Thymus (tissue), 11 donors: ENCODE data around the gene RPL36. TPM values are rescaled to one million over a fixed set of nuclear protein-coding genes. Genes with fewer than 3 reads are reported as not detected.

Experiments
- DNase-seq, 9 donors: peaks; one replicate each; pipeline ENCODE4 v3.0.0-alpha.2; 2013; ENCODE audit warnings: low spot score in 9 of 9, low read depth in 6 of 9, missing footprints in 1 of 9
- H3K27ac ChIP-seq, 2 donors: one replicate each; pipeline ENCODE4 v1.5.1; 2013; ENCODE audit warnings: control low read depth in 1 of 2, low read depth in 1 of 2, low read length in 1 of 2, mild to moderate bottlenecking in 1 of 2, moderate library complexity in 1 of 2
- H3K27me3 ChIP-seq, 2 donors: one replicate each; pipeline ENCODE4 v1.5.1; 2013; ENCODE audit warnings: low read length in 1 of 2; ENCODE audit not compliant: control insufficient read depth in 2 of 2, insufficient read depth in 1 of 2
- H3K36me3 ChIP-seq, 2 donors: one replicate each; pipeline ENCODE4 v1.5.1; 2013; ENCODE audit warnings: low read length in 1 of 2, mild to moderate bottlenecking in 1 of 2, moderate library complexity in 1 of 2; ENCODE audit not compliant: control insufficient read depth in 2 of 2, insufficient read depth in 2 of 2
- H3K4me1 ChIP-seq, 2 donors: one replicate each; pipeline ENCODE4 v1.5.1; 2013; ENCODE audit warnings: low read length in 2 of 2; ENCODE audit not compliant: control insufficient read depth in 2 of 2, insufficient read depth in 2 of 2
- H3K4me3 ChIP-seq, 2 donors: one replicate each; pipeline ENCODE4 v1.5.1; 2013; ENCODE audit warnings: low read length in 2 of 2, control low read depth in 1 of 2, mild to moderate bottlenecking in 1 of 2
- H3K9me3 ChIP-seq, 2 donors: one replicate each; pipeline ENCODE4 v1.5.1; 2013; ENCODE audit warnings: low read length in 1 of 2, mild to moderate bottlenecking in 1 of 2; ENCODE audit not compliant: control insufficient read depth in 2 of 2, insufficient read depth in 1 of 2
- WGBS: extraction: QIAGEN DNeasy Blood & Tissue Kit; methylation state at CpG from one replicate; pipeline ENCODE4 v1.1.7; 2013; 5-methylcytosine and 5-hydroxymethylcytosine counted together
- polyA plus RNA-seq: library from polyadenylated mRNA; stranded (reverse); fragments of 200-250 nt; gene quantifications from one replicate; pipeline ENCODE4 v1.2.3, GENCODE V29; 2013
- total RNA-seq: library from RNA; stranded (reverse); fragments of 120-200 nt; gene quantifications from one replicate; pipeline ENCODE4 v1.2.4, GENCODE V29; 2013
- donor health status: healthy.

RPL36 gene
- total and polyA plus RNA-seq, 2 donors = 1,127 to 1,924 TPM

DNA sequence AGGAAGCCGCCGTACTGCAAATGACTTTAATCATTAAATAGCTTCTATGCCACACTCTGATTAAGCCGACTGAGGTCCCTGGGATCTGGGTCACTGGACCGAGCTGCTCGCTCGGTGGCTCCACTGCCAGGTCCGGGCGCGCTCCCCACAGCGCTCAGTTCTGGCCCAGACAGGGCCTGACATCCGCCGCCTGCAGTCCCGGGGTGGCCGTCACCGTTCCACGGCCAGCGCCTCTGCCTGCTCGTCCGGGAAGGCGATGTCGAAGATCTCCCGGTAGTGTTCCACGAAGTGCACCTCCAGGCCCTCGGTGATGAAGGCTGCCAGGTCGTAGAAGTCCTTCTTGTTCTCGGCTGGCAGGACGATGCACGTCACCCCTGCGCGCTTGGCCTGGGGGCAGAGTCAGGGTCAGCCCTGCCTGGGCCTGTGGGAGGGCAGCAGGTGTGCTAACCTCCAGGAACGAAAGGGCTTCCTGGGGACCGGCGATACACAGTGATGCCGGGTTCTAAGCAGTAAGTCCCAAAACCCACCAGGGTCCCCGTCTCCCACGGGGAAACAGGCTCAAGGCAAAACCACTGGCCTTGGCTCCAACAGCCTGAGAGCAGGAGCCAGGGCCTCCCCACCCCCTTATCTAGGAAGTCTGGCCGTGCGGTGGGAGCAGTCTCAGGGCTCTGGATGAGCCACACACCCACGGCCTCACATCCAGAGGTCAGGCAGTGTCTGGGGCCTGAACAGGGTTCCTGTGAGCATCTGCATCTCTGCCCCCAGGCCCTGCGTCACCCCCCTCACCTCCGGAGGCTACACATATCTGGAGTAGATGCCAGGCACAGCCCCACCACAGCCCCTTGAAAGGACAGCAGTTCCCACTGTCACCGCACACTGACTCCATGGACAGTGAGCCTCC, 2.0 kb downstream of the RPL36 start:
- H3K27me3 ChIP-seq = no peaks in the 10 kb centered on the region
- WGBS = 92% methylated on average over 42 of the region's 42 CpGs
- no peak overlapping the region for H3K27ac ChIP-seq
- peaks cover 12 to 26% of the 10 kb centered on the region in 2 donors for H3K4me1 ChIP-seq
- peak overlapping the region in 1 of 2 donors; percentile 87 for H3K4me3 ChIP-seq
- DNase-seq = no peak
- H3K9me3 ChIP-seq = peaks cover 0 to 5% of the 10 kb centered on the region in 2 donors
- H3K36me3 ChIP-seq = peaks cover 58 to 60% of the 10 kb centered on the region in 2 donors

DNA sequence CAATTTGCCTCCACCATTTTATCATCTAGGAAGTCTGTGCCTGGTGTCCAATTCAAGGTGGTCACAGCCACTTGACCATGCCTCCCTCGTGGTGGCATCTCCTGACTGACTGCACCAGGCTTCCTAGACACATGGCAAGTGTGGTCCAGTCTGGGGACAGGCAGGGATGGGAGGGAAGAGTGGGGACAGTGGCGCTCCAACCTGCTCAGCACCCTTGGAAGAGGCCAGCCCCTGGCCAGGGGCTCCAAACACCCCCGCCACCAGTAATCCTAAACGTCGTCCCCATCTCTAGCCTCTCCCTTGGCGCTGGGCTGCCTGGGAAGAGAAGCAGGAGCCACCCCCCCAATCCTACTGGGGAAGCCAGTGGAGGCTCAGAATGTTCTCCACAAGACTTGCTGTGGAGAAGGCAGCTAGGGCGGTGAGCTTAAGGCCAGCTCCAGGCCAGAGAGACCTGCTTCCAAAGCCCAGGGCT, 2.7 kb downstream of the RPL36 start:
- DNase-seq = no peak
- no peak overlapping the region for H3K27ac ChIP-seq
- H3K27me3 ChIP-seq = no peaks in the 10 kb centered on the region
- peaks cover 1 to 4% of the 10 kb centered on the region in 2 donors for H3K9me3 ChIP-seq
- peaks cover 7 to 21% of the 10 kb centered on the region in 2 donors for H3K4me1 ChIP-seq
- WGBS = 97% methylated on average over 7 of the region's 7 CpGs
- no peak overlapping the region for H3K4me3 ChIP-seq
- H3K36me3 ChIP-seq = peaks cover 62 to 64% of the 10 kb centered on the region in 2 donors

DNA sequence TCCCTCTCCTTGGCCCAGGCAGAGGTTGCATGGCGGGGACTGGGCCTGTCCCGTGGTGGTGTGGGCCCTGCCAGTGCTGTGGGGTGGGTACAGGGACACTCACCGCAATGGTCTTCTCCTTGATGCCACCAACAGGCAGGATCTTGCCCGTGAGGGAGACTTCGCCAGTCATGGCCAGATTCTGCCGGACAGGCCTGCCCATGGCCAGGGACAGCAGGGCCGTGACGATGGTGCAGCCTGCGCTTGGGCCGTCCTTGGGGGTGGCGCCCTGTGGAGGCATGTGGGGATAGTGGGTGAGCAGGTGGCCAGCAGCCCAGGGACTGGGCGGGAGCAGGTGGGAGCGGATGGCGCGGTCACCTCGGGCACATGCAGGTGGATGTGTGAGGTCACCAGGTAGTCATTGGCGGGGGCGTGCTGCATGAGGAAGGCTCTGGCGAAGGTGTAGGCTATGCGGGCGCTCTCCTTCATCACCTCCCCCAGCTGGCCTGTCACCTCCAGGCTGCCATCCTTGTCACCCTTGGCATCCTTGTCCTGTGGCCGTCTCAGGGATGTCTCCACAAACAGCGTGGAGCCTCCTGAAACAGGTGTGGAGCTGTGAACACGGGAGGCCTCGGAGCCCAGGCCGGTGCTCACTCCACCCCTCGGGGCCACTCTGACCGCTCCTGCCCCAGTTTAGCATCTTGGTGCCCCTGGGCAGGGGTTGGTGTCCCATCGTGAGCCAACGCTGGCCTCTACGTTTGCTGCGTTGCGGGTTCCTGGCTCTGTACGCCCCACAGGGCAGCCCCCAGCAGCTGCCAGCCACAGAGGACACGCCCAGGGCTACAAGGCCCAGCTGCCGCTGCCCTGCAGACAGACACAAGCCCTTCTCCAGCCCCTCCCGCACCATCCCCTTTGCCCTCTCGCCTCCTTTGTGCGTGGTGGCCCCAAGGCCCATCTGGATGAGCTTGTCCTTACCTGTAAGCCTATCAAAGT, 3.4 kb downstream of the RPL36 start:
- WGBS = 97% methylated on average over 39 of the region's 39 CpGs
- peaks cover 0 to 1% of the 10 kb centered on the region in 2 donors for H3K9me3 ChIP-seq
- peaks cover 7 to 21% of the 10 kb centered on the region in 2 donors for H3K4me1 ChIP-seq
- H3K4me3 ChIP-seq = no peak overlapping the region
- peak overlapping the region in 1 of 2 donors; percentile 4 for H3K27ac ChIP-seq
- DNase-seq = no peak
- peaks cover 68 to 70% of the 10 kb centered on the region in 2 donors for H3K36me3 ChIP-seq
- no peaks in the 10 kb centered on the region for H3K27me3 ChIP-seq

DNA sequence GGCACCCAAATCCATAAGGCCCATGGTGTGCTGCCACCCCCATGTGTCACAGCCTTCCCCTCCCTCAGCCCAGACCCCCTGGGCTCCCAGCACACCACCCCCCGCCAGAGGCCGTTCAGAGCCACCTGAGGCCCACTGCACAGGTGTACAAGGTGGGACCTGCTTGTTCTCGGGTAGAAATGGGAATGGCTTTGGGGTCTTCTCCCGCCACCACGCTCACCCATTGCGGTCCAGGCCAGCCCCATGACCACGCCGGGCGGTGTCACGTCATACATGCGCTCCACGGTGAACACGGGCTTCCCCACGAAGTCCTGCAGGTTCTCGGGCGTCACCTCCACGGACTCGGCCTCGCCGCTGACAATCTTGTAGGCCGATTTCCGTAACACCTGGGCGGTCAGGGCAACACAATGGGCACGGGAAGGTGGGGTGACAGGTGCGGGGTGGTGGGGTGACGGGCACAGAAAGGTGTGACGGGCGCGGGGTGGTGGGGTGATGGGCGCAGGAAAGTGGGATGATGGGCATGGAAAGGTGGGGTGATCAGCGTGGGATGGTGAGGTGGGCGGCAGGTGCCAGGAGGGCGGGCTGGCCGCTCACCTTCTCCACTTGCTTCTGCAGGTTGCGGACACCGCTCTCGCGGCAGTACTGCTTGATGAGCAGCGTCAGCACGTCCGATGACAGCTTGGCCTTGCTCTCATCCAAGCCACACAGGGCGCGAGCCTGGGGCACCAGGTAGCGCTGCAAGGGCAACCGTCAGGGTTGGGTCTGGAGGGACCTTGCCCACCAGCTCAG, 4.3 kb downstream of the RPL36 start:
- Histone ChIP-seq H3K4me1 (peaks cover 7 to 21% of the 10 kb centered on the region in 2 donors), H3K36me3 (peaks cover 77 to 79% of the 10 kb centered on the region in 2 donors), H3K27me3 (no peaks in the 10 kb centered on the region), H3K9me3 (peaks cover 0 to 1% of the 10 kb centered on the region in 2 donors), H3K27ac (no peak overlapping the region), H3K4me3 (no peak overlapping the region)
- no peak for DNase-seq
- WGBS = 95% methylated on average over 45 of the region's 45 CpGs

DNA sequence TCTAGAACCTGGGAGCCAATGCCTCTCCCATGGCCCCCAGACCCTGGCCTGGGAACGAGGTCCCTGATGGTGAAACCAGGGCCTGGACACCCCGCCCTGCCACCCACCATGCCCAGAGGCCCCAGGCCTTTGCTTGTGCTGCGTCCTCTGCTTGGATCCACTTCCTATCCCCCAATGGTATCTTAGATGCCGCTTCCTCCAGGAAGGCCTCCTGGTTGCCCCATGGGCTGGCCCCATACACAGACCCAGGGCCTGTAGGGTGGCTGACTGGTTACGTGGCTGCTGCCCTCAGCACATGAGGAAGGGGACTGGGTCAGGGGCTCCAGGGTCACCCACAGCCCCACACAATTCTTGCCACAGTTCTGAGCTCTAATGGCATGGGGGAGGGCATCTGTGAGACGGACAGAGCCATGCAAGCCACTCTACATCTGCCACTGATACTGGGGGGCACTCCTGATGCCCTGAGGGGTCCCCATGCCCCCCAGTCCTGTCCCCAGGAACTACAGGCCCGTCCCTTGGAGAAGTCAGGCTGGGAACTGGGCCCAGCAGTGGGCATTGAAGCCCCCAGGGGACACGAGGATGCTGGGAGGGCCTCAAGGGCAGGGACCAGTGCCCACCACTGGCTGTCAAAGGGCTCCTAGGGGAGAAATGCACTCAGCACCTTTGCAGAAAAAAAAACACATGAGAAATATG, 5.0 kb downstream of the RPL36 start:
- Histone ChIP-seq H3K36me3 (peaks cover 78 to 82% of the 10 kb centered on the region in 2 donors), H3K4me3 (no peak overlapping the region), H3K27me3 (no peaks in the 10 kb centered on the region), H3K9me3 (peaks cover 0 to 1% of the 10 kb centered on the region in 2 donors), H3K27ac (no peak overlapping the region), H3K4me1 (peaks cover 7 to 17% of the 10 kb centered on the region in 2 donors)
- WGBS = 95% methylated on average over 8 of the region's 8 CpGs
- no peak for DNase-seq

DNA sequence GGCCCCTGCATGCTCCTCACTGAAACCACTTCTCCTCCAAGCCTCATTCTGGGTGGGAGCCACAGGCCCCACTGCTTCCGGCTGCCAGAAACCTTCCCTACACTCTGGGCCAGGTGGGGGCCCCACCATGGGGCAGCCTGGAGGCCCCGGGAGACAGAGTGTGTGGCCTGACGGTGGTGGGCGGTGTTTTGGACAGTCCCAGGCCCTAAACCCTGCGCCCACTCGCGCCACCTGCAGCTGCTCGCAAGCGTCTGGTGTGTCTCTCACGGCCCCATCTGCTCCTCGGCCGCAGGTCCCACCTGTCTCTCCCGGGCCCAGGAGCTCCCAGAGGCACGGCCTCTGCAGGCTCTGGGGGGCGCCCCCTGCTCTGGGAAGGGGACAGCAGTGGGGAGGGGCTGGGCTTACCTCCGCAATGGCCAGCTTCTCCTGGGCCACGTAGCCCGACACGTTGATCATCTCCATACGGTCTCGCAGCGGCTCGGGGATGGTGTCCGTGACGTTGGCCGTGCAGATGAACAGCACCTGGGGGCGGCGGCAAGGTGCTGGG, 5.6 kb downstream of the RPL36 start:
- DNase-seq = no peak
- H3K36me3 ChIP-seq = peaks cover 82 to 87% of the 10 kb centered on the region in 2 donors
- no peaks in the 10 kb centered on the region for H3K27me3 ChIP-seq
- no peak overlapping the region for H3K4me3 ChIP-seq
- peaks cover 0 to 1% of the 10 kb centered on the region in 2 donors for H3K9me3 ChIP-seq
- no peak overlapping the region for H3K27ac ChIP-seq
- peaks cover 6 to 15% of the 10 kb centered on the region in 2 donors for H3K4me1 ChIP-seq
- 95% methylated on average over 28 of the region's 28 CpGs for WGBS

DNA sequence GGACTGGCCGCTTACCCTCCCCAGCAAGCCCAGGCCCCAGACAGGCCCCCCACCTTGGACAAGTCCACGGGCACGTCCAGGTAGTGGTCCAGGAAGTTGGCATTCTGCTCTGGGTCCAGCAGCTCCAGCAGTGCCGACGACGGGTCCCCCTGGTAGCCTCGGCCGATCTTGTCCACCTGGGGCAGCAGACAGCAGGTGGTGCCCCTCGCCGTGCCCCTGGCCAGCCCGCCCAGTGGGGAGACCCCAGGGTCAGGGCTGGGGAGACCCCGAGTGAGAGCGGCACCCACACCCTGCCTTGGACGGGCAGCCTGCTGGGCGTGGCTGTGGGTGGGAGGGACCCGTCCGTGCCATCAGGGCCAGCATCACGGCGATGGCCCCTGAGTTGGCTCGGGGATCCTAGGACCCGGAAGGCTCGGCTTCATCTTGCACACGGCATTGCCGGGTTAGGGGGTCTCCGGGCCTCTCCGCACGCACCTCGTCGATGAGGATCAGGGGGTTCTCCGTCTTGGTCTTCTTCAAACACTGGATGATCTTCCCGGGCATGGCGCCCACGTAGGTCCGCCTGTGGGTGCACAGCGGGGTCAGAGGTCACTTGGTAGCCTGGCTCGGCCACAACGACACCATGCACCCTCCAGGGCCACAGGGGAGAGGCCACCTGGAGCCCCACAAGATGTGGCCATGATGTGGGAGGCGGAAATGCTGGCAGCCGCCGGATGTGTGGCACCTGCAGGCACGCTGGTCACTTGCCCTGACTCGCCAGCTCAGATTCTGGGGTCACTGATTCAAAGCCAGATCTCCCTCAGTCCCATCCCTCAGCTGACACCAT, 6.3 kb downstream of the RPL36 start:
- H3K9me3 ChIP-seq = peaks cover 0 to 1% of the 10 kb centered on the region in 2 donors
- H3K27me3 ChIP-seq = no peaks in the 10 kb centered on the region
- peaks cover 81 to 90% of the 10 kb centered on the region in 2 donors for H3K36me3 ChIP-seq
- no peak for DNase-seq
- WGBS = 97% methylated on average over 42 of the region's 42 CpGs
- H3K4me3 ChIP-seq = no peak overlapping the region
- peaks cover 0 to 9% of the 10 kb centered on the region in 2 donors for H3K4me1 ChIP-seq
- no peak overlapping the region for H3K27ac ChIP-seq
